AG08396 (cell line): ENCODE measurements around the gene GRB2.
"Not testable (repeated sequence)": the region's sequence is repeated elsewhere in the genome, so short reads cannot be mapped to it uniquely, and the experiment has no call there.

Source experiments
- DNase-seq: peaks from one replicate; pipeline ENCODE4 v3.0.0; 2012; ENCODE audit warnings: low spot score, mixed read lengths

The GRB2 gene

DNA sequence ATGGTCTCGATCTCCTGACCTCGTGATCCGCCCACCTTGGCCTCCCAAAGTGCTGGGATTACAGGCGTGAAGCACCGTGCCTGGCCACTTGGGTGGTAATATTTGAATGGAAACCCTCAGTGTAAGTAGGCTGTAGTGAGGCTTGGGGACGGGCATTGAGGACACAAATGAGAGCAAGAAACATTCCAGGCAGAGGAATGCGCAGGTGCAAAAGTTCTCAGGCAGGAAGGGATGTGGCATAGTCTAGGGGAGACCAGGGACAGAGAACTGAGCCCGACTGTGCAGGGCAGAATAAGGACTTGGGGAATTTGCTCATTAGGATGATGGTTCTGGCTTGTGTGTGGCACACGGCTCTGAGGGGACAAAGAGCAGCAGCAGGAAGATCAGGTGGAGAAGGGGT lies 54.8 kb downstream of the GRB2 start:
- no peak for DNase-seq

DNA sequence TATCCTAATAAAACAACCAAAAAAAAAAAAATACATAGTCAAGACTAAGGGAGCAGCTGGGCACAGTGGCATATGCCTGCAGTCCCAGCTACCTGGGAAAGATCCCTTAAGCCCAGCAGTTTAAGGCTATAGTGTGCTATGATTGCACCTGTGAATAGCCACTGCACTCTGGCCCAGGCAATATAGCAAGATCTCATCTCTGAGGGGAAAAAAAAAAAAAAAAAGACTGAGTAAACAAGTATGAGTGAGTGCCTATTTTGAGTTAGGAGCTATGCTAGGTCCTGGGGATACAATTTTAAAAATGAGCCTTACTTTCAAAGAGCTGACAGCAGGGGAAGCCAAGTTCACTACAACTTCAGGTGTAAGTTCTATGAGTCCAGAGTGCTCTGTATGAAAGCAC lies 55.4 kb downstream of the GRB2 start:
- no peak for DNase-seq

DNA sequence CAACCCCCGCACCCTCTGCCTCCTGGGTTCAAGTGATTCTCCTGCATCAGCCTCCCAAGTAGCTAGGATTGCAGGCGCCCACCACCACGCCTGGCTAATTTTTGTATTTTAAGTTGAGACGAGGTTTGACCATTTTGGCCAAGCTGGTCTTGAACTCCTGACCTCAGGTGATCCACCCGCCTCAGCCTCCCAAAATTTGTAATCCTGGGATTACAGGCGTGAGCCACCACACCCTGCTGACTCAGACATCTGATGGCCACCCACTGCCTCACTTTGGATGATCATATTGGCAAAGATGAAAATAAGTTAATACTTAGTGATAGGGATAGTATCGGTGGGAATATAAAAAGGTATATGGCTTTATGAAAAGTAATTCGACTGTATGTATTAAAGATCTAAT lies 55.9 kb downstream of the GRB2 start:
- no peak for DNase-seq

DNA sequence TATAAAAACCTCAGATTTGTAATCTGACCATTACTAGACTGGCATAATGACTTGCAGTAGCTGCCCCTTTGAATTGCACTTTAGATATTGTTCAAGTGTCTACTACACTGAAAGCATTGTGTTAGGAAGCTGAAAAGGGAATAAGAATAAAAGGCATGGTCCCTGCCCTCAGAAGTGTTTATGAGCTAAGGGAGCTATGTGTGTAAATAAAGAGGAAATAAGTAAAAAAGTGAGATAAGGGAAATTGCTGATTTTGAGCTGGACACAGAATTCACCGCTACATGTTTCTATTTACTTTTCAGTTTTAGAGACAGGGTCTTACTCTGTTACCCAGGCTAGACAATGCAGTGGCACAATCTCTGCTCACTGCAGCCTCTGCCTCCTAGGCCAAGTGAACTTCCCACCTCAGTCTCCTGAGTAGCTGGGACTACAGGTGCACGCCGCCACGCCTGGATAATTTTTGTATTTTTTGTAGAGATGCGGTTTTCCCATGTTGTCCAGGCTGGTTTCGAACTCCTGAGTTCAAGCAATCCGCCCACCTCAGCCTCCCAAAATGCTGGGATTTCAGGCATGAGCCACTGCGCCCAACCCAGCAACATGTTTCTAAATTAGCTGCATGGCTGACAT lies 57.0 kb downstream of the GRB2 start:
- DNase-seq, result no peak

GRCh38 chr17:75346906-75347305 lies 58.6 kb downstream of the GRB2 start:
- no peak for DNase-seq

- not testable (repeated sequence) for DNase-seq
Observed at GRCh38 chr17:75346368-75346767, 59.1 kb downstream of the GRB2 start.

DNA sequence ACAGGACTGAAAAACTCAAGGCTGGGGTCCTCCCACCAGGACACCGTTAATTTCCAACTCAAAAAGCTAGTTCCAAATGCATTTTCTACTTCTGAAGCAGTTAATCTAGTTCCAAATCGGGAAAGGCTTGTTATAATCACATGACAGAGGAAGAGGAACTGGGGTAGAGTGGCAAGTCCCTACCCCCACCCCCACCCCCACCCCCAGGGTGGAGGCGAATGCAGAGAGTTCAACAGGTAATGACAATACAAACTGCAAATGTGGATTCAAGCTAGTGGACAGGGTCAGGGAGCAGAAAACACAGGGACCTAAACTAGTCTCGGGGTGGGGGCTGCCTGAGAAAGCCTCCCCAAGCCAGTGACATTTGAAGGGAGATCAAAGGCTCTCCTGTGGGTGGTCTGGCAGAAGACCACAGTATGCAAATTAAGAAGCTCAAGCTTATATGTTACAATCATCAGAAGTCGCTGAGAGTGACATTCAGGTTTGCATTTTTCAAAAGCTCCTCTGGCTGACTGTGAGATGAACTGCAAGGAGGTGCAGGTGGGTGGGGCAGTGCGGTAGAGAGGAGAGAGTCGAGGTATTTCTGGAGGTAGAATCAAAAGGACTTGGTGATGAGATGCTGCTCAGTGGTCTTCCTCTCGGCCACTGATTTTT lies 59.8 kb downstream of the GRB2 start:
- no peak for DNase-seq

DNA sequence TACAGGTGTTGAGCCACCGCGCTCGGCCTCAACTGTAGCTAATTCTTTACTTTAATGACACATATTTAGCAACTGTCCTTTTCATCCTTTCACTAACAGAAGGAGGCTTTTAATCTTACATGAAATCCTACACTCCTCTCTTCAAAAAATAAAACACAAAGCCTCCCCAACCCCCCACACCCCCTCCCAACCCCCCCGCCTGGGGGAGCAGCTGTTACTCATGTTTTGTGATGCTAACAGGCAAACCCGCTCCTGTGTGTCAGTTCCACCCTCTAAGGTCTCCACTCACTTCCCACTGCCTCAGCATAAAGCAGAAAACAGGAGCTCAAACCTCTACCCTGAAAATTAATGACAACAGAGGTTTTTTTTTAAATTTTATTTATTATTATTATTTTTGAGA lies 60.8 kb downstream of the GRB2 start:
- DNase-seq, result no peak

GRCh38 chr17:75342996-75343395 lies 62.5 kb downstream of the GRB2 start:
- no peak for DNase-seq

- DNase-seq, result no peak
Observed at GRCh38 chr17:75341784-75342486, 63.5 kb downstream of the GRB2 start.

DNA sequence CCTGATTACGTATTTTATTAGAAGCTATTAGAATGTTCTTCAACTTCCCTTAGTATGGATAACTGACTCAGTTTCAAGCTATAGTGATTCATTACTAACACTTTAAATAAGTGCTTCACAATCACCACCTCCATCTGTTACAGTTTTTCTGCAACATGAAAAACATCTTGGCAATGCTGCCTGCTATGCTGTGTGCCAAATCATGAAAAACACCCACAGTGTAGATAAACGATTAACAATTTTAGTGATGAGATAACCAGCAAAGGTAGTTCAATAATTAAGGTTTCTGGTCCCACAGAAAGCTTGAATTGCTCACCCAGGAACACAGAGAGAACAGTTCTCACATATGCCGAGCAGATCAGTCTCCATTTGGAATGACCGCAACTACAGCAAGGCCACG lies 64.8 kb downstream of the GRB2 start:
- DNase-seq, result no peak

GRCh38 chr17:75339971-75340370 lies 65.5 kb downstream of the GRB2 start:
- DNase-seq, result no peak

- DNase-seq, result no peak
Observed at GRCh38 chr17:75338335-75338734, 67.1 kb downstream of the GRB2 start.

DNA sequence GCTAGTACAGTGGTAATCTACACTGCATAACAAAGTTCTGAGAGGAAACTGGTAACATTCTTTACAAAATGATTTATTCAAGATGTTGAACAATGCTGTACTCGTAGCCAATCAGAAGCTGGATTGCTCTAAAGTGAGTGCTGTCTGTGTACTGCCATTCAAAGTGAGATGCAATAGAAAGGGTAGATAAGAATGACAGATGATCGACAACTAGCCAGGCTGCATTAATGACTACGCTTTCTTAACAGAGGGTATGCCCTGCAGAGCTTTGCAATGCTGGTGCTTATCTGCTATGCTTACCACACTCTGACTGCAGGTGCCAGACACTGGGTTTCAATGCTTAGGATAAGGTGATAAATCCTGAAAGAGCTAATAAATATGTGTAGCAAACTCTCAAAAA lies 70.2 kb downstream of the GRB2 start:
- DNase-seq, result no peak

GRCh38 chr17:75334723-75335122 lies 70.8 kb downstream of the GRB2 start:
- no peak for DNase-seq

DNA sequence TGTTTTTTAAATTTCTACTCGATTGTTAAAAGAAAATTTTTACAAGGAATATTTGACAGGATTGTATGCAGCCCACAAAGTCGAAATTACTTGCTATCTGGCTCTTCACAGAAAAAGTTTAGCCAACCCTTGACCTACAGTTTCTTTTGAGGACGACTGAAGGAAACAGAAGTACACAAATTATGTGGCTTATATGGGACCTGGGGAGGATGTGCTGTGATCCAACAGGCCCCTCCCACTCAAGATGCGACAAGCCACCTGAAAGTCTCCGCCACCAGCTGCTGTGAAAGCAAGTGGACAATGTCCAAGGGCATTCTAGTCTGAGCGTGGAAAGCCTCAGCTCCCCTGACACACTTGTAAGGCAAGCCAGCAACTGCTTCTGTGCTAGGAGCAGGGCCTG lies 73.8 kb downstream of the GRB2 start:
- DNase-seq, result no peak

DNA sequence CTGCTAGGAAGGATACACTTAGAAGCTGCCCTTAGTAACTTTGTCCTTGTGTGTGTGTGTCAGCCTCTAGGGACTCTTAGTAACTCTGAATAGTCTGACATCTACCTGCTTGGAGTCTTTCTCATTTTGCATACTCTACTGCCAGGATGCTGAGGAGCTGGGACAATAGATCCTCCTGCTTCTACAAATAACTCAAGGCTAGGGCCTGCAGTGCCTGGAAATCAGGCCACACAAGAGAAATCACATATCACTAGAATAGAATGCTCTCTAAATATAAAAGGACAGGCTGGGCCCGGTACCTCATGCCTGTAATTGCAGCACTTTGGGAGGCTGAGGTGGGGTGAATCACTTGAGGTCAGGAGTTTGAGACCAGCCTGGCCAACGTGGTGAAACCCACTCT lies 77.7 kb downstream of the GRB2 start:
- DNase-seq, result no peak

GRCh38 chr17:75326226-75326848 lies 79.1 kb downstream of the GRB2 start:
- DNase-seq, result no peak

DNA sequence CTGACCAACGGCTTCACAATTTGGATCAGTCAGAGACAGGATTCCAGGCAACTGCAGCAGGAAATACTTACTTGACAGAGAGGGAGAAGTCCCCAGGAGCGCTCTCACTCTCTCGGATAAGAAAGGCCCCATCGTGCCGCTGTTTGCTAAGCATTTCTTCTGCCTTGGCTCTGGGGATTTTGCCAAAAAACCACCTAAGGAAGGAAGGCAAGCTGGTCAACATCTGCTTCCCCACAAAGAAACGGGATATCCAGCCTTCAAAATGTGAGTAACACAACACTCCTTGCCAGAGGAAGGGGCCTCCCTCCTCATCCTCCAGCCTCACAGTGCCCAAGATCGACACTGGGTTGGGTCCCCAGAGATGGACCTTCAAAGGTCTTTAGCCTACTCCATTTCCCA lies 79.7 kb downstream of the GRB2 start:
- no peak for DNase-seq

- no peak for DNase-seq
Observed at GRCh38 chr17:75325348-75325747, 80.1 kb downstream of the GRB2 start.

GRCh38 chr17:75321506-75321905 lies 84.0 kb downstream of the GRB2 start:
- no peak for DNase-seq

GRCh38 chr17:75319904-75320691 lies 85.4 kb downstream of the GRB2 start:
- peak; percentile 71 for DNase-seq
